SHP77 (cell line): ENCODE measurements around the gene ARHGAP15.

Experiments
- DNase-seq, 2 experiments: peaks; one replicate each; lab custom pipeline; 2025; lab: John Stamatoyannopoulos, UW

ARHGAP15 gene

DNA sequence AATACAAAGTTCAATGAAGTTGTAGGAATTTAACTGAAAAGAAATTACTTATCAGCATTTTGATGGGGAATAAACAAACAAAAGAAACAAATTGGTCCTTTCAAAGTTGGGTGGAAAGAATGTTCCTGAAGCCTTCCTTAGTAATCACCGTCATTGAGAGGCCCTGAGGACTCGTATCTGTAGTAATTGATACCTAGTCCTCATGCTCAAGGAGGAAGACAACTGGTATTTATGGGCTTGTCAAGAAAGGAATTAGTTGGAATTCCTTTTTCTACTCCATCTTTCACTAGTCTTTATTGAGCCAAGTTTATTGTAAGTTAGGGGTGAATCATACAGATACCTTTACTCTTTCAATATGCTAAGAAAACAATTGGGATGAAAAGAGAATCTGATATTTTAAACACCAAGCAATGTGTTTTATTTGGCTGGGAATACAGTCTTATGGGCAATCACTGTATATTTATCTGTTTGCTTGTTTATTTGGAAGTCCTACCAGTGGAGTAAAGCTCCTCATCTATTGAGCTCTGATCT, 324.8 kb downstream of the ARHGAP15 start:
- no peak for DNase-seq

DNA sequence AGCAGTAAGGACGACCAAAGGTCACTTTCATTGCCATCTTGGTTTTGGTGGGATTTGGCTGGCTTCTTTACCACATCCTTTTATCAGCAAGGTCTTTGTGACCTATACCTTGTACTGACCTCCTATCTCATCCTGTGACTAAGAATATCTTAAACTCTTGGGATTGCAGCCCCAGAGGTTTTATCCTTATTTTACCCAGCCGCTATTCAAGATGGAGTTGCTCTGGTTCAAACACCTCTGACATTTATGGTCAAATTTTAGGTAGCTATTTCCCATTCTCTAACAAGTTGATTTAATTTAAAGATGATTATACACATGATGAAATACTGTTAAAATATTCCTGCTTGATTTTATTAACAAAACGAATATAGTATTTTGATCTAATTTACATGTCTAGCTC, 326.1 kb downstream of the ARHGAP15 start:
- DNase-seq = no peak

GRCh38 chr2:143458258-143459190, 329.3 kb downstream of the ARHGAP15 start:
- no peak for DNase-seq

GRCh38 chr2:143460382-143460781, 331.2 kb downstream of the ARHGAP15 start:
- no peak for DNase-seq

DNA sequence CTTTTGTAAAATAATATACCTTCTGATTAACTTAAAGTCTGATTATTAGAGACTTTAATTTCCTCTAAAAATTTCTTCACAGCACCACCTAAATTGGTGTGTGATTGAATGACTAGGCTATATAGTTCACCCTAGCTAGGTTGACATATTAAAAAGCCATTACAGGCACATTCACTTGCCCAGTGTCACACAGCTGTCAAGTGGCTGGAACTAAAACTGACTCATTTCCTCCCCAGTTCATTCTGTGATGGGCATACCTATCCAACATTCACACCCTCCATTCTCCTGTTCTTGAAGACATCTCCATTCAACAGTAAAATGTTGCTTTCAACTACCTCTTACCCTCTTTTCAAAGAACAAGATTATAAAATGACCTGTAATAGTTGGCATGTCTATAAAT, 334.5 kb downstream of the ARHGAP15 start:
- DNase-seq = no peak

- no peak for DNase-seq
Measured at GRCh38 chr2:143466391-143466790, 337.2 kb downstream of the ARHGAP15 start.

DNA sequence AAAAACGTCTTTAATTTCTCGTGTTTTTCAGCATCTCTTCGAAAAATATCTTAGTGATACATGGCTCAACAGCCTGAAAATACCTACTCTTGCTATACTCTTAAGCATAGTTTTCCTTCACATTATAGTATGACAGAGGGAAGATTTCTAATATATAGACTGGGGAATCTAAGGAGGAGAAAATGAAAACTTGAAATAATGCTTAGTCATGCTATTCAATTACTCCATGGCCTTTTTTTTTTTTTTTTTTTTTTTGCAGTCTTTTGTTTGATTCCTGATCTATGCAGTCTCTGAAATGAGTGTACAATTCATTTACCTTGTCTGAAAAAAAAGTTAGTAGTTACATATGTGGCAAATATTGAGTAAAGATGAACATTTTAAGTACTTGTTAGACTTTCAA, 337.8 kb downstream of the ARHGAP15 start:
- DNase-seq = no peak

- DNase-seq = no peak
Measured at GRCh38 chr2:143468341-143468888, 339.2 kb downstream of the ARHGAP15 start.

GRCh38 chr2:143469323-143469722, 340.1 kb downstream of the ARHGAP15 start:
- no peak for DNase-seq

GRCh38 chr2:143471550-143471949, 342.3 kb downstream of the ARHGAP15 start:
- DNase-seq = no peak

DNA sequence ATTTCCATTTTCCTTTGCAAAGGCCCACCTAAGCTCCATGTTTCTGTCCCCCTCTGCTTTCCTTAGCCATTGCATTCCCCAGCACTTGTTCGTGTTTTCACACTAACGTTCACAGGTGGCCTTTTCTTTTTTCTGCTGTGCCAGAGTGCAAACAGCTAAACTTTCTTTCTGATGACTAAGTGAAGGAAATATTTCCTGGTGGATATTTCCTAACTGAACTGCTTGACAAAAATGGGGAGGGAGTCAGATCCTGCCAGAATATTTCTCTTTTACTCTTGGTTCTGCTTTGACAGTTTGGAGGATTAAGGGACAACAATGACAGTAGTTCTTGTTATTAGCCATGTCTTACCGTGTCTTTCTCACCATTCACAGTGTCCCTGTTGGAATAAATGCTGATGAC, 344.0 kb downstream of the ARHGAP15 start:
- no peak for DNase-seq

DNA sequence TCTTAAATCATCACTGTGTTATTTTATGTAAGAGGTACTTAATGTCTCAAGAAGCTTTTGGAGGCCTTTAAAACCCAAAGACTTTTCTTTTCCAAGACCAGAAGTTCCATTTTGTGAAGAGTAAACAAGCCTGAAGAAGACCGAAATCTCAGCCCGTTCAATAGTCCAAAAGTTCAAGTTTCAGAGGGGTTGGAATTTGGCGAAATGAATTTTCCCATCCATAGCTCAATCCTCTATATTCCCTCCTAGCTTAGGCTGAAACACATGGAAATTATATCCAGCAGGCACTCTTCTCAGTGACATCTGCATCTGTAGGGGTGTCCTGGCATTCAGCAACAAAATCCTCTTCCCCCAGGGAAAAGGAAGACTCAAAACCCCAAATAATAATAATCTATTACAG, 344.6 kb downstream of the ARHGAP15 start:
- no peak for DNase-seq

GRCh38 chr2:143474586-143474985, 345.4 kb downstream of the ARHGAP15 start:
- no peak for DNase-seq

- no peak for DNase-seq
Measured at GRCh38 chr2:143475041-143475776, 346.0 kb downstream of the ARHGAP15 start.

DNA sequence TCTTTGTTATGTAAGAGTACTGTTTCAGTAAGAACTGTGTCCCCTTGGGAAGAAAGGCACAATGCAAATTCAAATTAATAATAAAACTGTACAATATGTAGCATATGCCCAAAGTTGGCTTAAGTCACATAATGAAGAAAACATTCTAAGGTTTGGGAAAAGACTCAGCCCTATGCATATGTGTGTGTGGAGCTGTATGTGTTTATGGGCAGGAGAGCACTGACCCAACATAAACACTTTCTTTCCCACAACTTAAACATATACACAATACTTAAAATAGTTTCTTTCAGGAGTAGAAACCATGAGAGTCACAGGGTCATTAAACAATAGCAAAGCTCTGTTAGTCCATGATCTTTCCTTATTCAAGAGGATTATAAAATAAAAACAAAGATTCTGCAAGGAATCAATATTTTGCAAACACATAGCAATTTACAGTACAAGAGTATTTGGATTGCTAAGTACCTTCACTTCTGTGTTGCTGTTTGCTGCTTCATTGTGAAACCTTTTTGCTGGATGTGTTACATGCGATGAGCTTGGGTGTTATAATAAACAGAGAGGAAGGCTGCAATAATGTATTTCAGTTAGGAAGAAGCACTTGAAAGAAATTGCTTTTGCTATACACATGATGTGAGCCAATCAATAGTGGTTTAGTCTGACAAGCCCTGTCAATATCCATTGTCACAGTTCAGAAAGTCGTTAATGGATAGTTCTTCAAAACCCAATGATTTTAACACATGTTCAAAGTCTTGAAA, 347.3 kb downstream of the ARHGAP15 start:
- DNase-seq = no peak

GRCh38 chr2:143477714-143478443, 348.7 kb downstream of the ARHGAP15 start:
- no peak for DNase-seq

- no peak for DNase-seq
Measured at GRCh38 chr2:143480086-143480485, 350.9 kb downstream of the ARHGAP15 start.

- DNase-seq = no peak
Measured at GRCh38 chr2:143480601-143481236, 351.5 kb downstream of the ARHGAP15 start.

GRCh38 chr2:143481237-143481623, 352.0 kb downstream of the ARHGAP15 start:
- DNase-seq = no peak

- DNase-seq = no peak
Measured at GRCh38 chr2:143481733-143482132, 352.5 kb downstream of the ARHGAP15 start.

DNA sequence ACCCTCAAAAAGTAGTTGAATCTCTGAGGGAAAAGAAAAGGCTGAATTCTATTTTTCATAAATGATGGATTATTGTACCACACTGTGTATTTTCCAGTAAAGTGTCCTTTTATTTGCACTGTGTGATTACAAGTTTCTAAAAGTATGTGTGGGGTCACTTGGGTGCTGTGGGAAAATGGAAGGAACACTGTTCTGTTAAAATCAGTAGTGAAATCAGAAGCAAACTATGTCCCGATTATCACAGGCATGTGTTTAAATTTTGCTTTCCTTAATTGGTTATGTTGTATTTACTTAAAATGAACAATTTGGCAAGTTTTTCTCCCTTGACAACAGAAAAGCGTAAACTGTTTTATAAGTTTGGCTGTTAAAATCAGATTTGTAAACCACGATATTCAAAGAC, 353.1 kb downstream of the ARHGAP15 start:
- no peak for DNase-seq
